Measurements from ENCODE around the gene UTS2.

The UTS2 gene

GRCh38 chr1:7888248-7889081 lies 35.6 kb upstream of the UTS2 start:
- H3K9me3 ChIP-seq (ENCODE audit: insufficient read depth, low read length): no peaks in the 10 kb centered on the region
- no peak overlapping the region for H3K4me3 ChIP-seq (ENCODE audit: insufficient read length, low read depth)
- no peak overlapping the region for H3K9ac ChIP-seq (ENCODE audit: insufficient read length, low read depth)
- TF ChIP-seq ZNF274 (IDR thresholded peaks at IDR 0.05; ENCODE audit: low read depth, low read length): no peak
- TF ChIP-seq SUZ12 (IDR thresholded peaks at IDR 0.05; ENCODE audit: extremely low read depth, insufficient read depth, insufficient read length): no peak
- no peak for TF ChIP-seq YY1 (IDR thresholded peaks at IDR 0.05; ENCODE audit: insufficient read depth, insufficient read length)
- H3K36me3 ChIP-seq (ENCODE audit: insufficient read depth, insufficient read length, low read length): no peaks in the 10 kb centered on the region
- no peaks in the 10 kb centered on the region for H3K4me1 ChIP-seq (ENCODE audit: insufficient read depth, insufficient read length)
- no peaks in the 10 kb centered on the region for H3K27me3 ChIP-seq (ENCODE audit: insufficient read depth, insufficient read length)
- no peak for DNase-seq (ENCODE audit: low read depth, low spot score)

- no peak overlapping the region for H3K9ac ChIP-seq (ENCODE audit: insufficient read length, low read depth)
- no peaks in the 10 kb centered on the region for H3K9me3 ChIP-seq (ENCODE audit: insufficient read depth, low read length)
- no peak for DNase-seq (ENCODE audit: low read depth, low spot score)
- TF ChIP-seq YY1 (IDR thresholded peaks at IDR 0.05; ENCODE audit: insufficient read depth, insufficient read length) (no peak), ZNF274 (IDR thresholded peaks at IDR 0.05; ENCODE audit: low read depth, low read length) (no peak), SUZ12 (IDR thresholded peaks at IDR 0.05; ENCODE audit: extremely low read depth, insufficient read depth, insufficient read length) (no peak)
- H3K4me3 ChIP-seq (ENCODE audit: insufficient read length, low read depth): no peak overlapping the region
- H3K36me3 ChIP-seq (ENCODE audit: insufficient read depth, insufficient read length, low read length): no peaks in the 10 kb centered on the region
- no peaks in the 10 kb centered on the region for H3K27me3 ChIP-seq (ENCODE audit: insufficient read depth, insufficient read length)
- no peaks in the 10 kb centered on the region for H3K4me1 ChIP-seq (ENCODE audit: insufficient read depth, insufficient read length)
Observed at GRCh38 chr1:7886405-7886745, 33.5 kb upstream of the UTS2 start.

- H3K4me1 ChIP-seq (ENCODE audit: insufficient read depth, insufficient read length): no peaks in the 10 kb centered on the region
- H3K4me3 ChIP-seq (ENCODE audit: insufficient read length, low read depth): no peak overlapping the region
- no peak overlapping the region for H3K9ac ChIP-seq (ENCODE audit: insufficient read length, low read depth)
- H3K27me3 ChIP-seq (ENCODE audit: insufficient read depth, insufficient read length): no peaks in the 10 kb centered on the region
- TF ChIP-seq SUZ12 (IDR thresholded peaks at IDR 0.05; ENCODE audit: extremely low read depth, insufficient read depth, insufficient read length) (no peak), YY1 (IDR thresholded peaks at IDR 0.05; ENCODE audit: insufficient read depth, insufficient read length) (no peak), ZNF274 (IDR thresholded peaks at IDR 0.05; ENCODE audit: low read depth, low read length) (no peak)
- H3K36me3 ChIP-seq (ENCODE audit: insufficient read depth, insufficient read length, low read length): no peaks in the 10 kb centered on the region
- no peak for DNase-seq (ENCODE audit: low read depth, low spot score)
- H3K9me3 ChIP-seq (ENCODE audit: insufficient read depth, low read length): no peaks in the 10 kb centered on the region
Observed at GRCh38 chr1:7885513-7886404, 32.9 kb upstream of the UTS2 start.

GRCh38 chr1:7884757-7885156 lies 31.9 kb upstream of the UTS2 start:
- Histone ChIP-seq H3K36me3 (ENCODE audit: insufficient read depth, insufficient read length, low read length) (no peaks in the 10 kb centered on the region), H3K27me3 (ENCODE audit: insufficient read depth, insufficient read length) (no peaks in the 10 kb centered on the region), H3K9ac (ENCODE audit: insufficient read length, low read depth) (no peak overlapping the region), H3K9me3 (ENCODE audit: insufficient read depth, low read length) (no peaks in the 10 kb centered on the region), H3K4me1 (ENCODE audit: insufficient read depth, insufficient read length) (no peaks in the 10 kb centered on the region), H3K4me3 (ENCODE audit: insufficient read length, low read depth) (no peak overlapping the region)
- TF ChIP-seq ZNF274 (IDR thresholded peaks at IDR 0.05; ENCODE audit: low read depth, low read length) (no peak), YY1 (IDR thresholded peaks at IDR 0.05; ENCODE audit: insufficient read depth, insufficient read length) (no peak), SUZ12 (IDR thresholded peaks at IDR 0.05; ENCODE audit: extremely low read depth, insufficient read depth, insufficient read length) (no peak)
- DNase-seq (ENCODE audit: low read depth, low spot score): no peak

GRCh38 chr1:7879228-7879627 lies 26.4 kb upstream of the UTS2 start:
- Histone ChIP-seq H3K9me3 (ENCODE audit: insufficient read depth, low read length) (no peaks in the 10 kb centered on the region), H3K36me3 (ENCODE audit: insufficient read depth, insufficient read length, low read length) (no peaks in the 10 kb centered on the region), H3K4me3 (ENCODE audit: insufficient read length, low read depth) (no peak overlapping the region), H3K27me3 (ENCODE audit: insufficient read depth, insufficient read length) (no peaks in the 10 kb centered on the region), H3K9ac (ENCODE audit: insufficient read length, low read depth) (no peak overlapping the region), H3K4me1 (ENCODE audit: insufficient read depth, insufficient read length) (no peaks in the 10 kb centered on the region)
- TF ChIP-seq SUZ12 (IDR thresholded peaks at IDR 0.05; ENCODE audit: extremely low read depth, insufficient read depth, insufficient read length) (no peak), YY1 (IDR thresholded peaks at IDR 0.05; ENCODE audit: insufficient read depth, insufficient read length) (no peak), ZNF274 (IDR thresholded peaks at IDR 0.05; ENCODE audit: low read depth, low read length) (no peak)
- no peak for DNase-seq (ENCODE audit: low read depth, low spot score)

- TF ChIP-seq YY1 (IDR thresholded peaks at IDR 0.05; ENCODE audit: insufficient read depth, insufficient read length): no peak
Observed at GRCh38 chr1:7878027-7878426, 25.2 kb upstream of the UTS2 start.

More at GRCh38 chr1:7878027-7878426, 25.2 kb upstream of the UTS2 start:
- Histone ChIP-seq H3K36me3 (ENCODE audit: insufficient read depth, insufficient read length, low read length) (no peaks in the 10 kb centered on the region), H3K9me3 (ENCODE audit: insufficient read depth, low read length) (no peaks in the 10 kb centered on the region), H3K9ac (ENCODE audit: insufficient read length, low read depth) (no peak overlapping the region), H3K27me3 (ENCODE audit: insufficient read depth, insufficient read length) (no peaks in the 10 kb centered on the region), H3K4me1 (ENCODE audit: insufficient read depth, insufficient read length) (no peaks in the 10 kb centered on the region), H3K4me3 (ENCODE audit: insufficient read length, low read depth) (no peak overlapping the region)
- DNase-seq (ENCODE audit: low read depth, low spot score): no peak
